ENCODE data around the gene HDDC2.

The HDDC2 gene

GRCh38 chr6:125233202-125233601 lies 68.6 kb downstream of the HDDC2 start:
- no peak for DNase-seq (ENCODE audit: low read depth, low spot score)

GRCh38 chr6:125232466-125232865 lies 69.3 kb downstream of the HDDC2 start:
- DNase-seq (ENCODE audit: low read depth, low spot score), result no peak

GRCh38 chr6:125231574-125232343 lies 70.0 kb downstream of the HDDC2 start:
- DNase-seq (ENCODE audit: low read depth, low spot score), result no peak

- no peak for DNase-seq (ENCODE audit: low read depth, low spot score)
These were observed 70.6 kb downstream of the HDDC2 start for GRCh38 chr6:125231133-125231532.

- DNase-seq (ENCODE audit: low read depth, low spot score), result no peak
These were observed 71.1 kb downstream of the HDDC2 start for GRCh38 chr6:125230674-125231073.

GRCh38 chr6:125228981-125229479 lies 72.7 kb downstream of the HDDC2 start:
- no peak for DNase-seq (ENCODE audit: low read depth, low spot score)

GRCh38 chr6:125227244-125227643 lies 74.5 kb downstream of the HDDC2 start:
- DNase-seq (ENCODE audit: low read depth, low spot score), result no peak

All from brain pericyte (primary cell).